SK-N-SH (cell line): ENCODE measurements around the gene PDGFC.

ENCODE experiments used
- CTCF ChIP-seq: fragments of 200-600 bp; sonication (generic); IDR thresholded peaks from 2 replicates; pipeline ENCODE4 v1.6.1; 2017; ENCODE audit warnings: antibody characterized with exemption, mild to moderate bottlenecking, moderate library complexity
- FOXM1 ChIP-seq: IDR thresholded peaks from 2 replicates; pipeline ENCODE4 v1.4.0; 2012; ENCODE audit warnings: low read depth, mild to moderate bottlenecking
- JUND ChIP-seq: IDR thresholded peaks from 2 replicates; pipeline ENCODE4 v1.4.0; 2012
- RCOR1 ChIP-seq: fragments of 150-350 bp; IDR thresholded peaks from 2 replicates; pipeline ENCODE4 v1.6.1; 2017; ENCODE audit warnings: antibody characterized with exemption, low read length
- TAF1 ChIP-seq: IDR thresholded peaks from 2 replicates; pipeline ENCODE4 v1.6.1; 2012; ENCODE audit warnings: low read depth, mild to moderate bottlenecking, low read length, moderate library complexity, borderline replicate concordance
- TF ChIP-seq, protein P1 (sequence below): IDR thresholded peaks from 2 replicates; pipeline ENCODE4 v1.4.0; 2012; ENCODE audit warnings: low read depth

GRCh38 chr4:156792462-156793085 lies 179.0 kb downstream of the PDGFC start:
- TF ChIP-seq JUND (no peak), RCOR1 (no peak), CTCF (no peak), TAF1 (no peak), FOXM1 (no peak)
- TF ChIP-seq, protein P1, sequence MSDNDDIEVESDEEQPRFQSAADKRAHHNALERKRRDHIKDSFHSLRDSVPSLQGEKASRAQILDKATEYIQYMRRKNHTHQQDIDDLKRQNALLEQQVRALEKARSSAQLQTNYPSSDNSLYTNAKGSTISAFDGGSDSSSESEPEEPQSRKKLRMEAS: no peak
